H1 (cell line): Measurements from ENCODE around the gene TNIK. TPM values are rescaled to one million over a fixed set of nuclear protein-coding genes. Genes with fewer than 3 reads are reported as not detected.

Source experiments
- CTCF ChIA-PET: fragments of 300-600 bp; sonication (Branson Sonifier 250); formaldehyde crosslinking; loops from one replicate; lab custom pipeline; 2021; ENCODE audit not compliant: partially characterized antibody; lab: Charles Lee
- POLR2A ChIA-PET: fragments of 300-600 bp; sonication (Branson Sonifier 250); formaldehyde crosslinking; loops from one replicate; lab custom pipeline; 2021; ENCODE audit warnings: inconsistent platforms; ENCODE audit not compliant: partially characterized antibody; lab: Charles Lee
- DNase-seq, 2 experiments: peaks; one replicate each; pipeline versions ENCODE4 v3.0.0 to v3.0.0-alpha.2; 2010 to 2022; ENCODE audit warnings: low spot score in 2 of 2, low read depth in 1 of 2, mixed read lengths in 1 of 2
- FAIRE-seq: peaks from 2 replicates; lab custom pipeline; 2011; peaks lifted over from hg19 to GRCh38; lab: Jason Lieb, UNC
- H2AFZ ChIP-seq: 2 replicates; pipeline ENCODE4 v1.8.1; 2012; ENCODE audit warnings: low read length, inconsistent platforms
- H2AK5ac ChIP-seq: 2 replicates; pipeline ENCODE4 v1.6.1; 2013; ENCODE audit warnings: low read depth, low read length
- H2BK120ac ChIP-seq: replicated peaks from 2 replicates; pipeline ENCODE3; 2013; ENCODE audit warnings: low read depth, low read length, inconsistent platforms
- H2BK12ac ChIP-seq: 2 replicates; pipeline ENCODE4 v1.6.1; 2013; ENCODE audit warnings: low read depth, low read length
- H2BK15ac ChIP-seq: 2 replicates; pipeline ENCODE4 v1.6.1; 2013; ENCODE audit warnings: low read length
- H2BK20ac ChIP-seq: 2 replicates; pipeline ENCODE4 v1.6.1; 2013; ENCODE audit warnings: low read length
- H2BK5ac ChIP-seq: 2 replicates; pipeline ENCODE4 v1.6.1; 2013; ENCODE audit warnings: low read depth, low read length
- H3K14ac ChIP-seq: 2 replicates; pipeline ENCODE4 v1.6.1; 2013; ENCODE audit warnings: inconsistent platforms; ENCODE audit not compliant: insufficient read length
- H3K18ac ChIP-seq: 2 replicates; pipeline ENCODE4 v1.6.1; 2013; ENCODE audit warnings: low read length; ENCODE audit errors: extremely low read depth
- H3K23ac ChIP-seq: 2 replicates; pipeline ENCODE4 v1.6.1; 2013; ENCODE audit warnings: inconsistent platforms; ENCODE audit not compliant: insufficient read length
- H3K23me2 ChIP-seq: 2 replicates; pipeline ENCODE4 v1.6.1; 2013; ENCODE audit warnings: low read depth, low read length
- H3K27ac ChIP-seq: 2 replicates; pipeline ENCODE4 v1.6.1; 2011; ENCODE audit warnings: low read depth, low read length, inconsistent platforms
- H3K27me3 ChIP-seq, 4 experiments: replicated peaks in 1 of 4; 1 replicate in 1 of 4; 2 replicates in 3 of 4; pipeline versions ENCODE4 v1.6.1 to v1.8.1; 2011 to 2013; ENCODE audit warnings: low read length in 3 of 4, mild to moderate bottlenecking in 3 of 4, inconsistent platforms in 2 of 4, mixed read lengths in 2 of 4, moderate library complexity in 1 of 4; ENCODE audit not compliant: control insufficient read depth in 3 of 4, insufficient read depth in 3 of 4; ENCODE audit errors: extremely low read depth in 1 of 4
- H3K36me3 ChIP-seq, 4 experiments: 2 replicates each; pipeline versions ENCODE4 v1.6.1 to v1.8.1; 2011 to 2013; ENCODE audit warnings: mild to moderate bottlenecking in 4 of 4, low read length in 3 of 4, moderate library complexity in 2 of 4, control low read depth in 1 of 4, inconsistent platforms in 1 of 4; ENCODE audit not compliant: insufficient read depth in 4 of 4, control insufficient read depth in 2 of 4
- H3K4ac ChIP-seq: replicated peaks from 2 replicates; pipeline ENCODE3; 2013; ENCODE audit warnings: low read length, low read depth, mixed read lengths, inconsistent platforms; ENCODE audit not compliant: insufficient read length
- H3K4me1 ChIP-seq, 4 experiments: replicated peaks in 1 of 4; 1 replicate in 1 of 4; 2 replicates in 3 of 4; pipeline versions ENCODE4 v1.6.1 to v1.8.1; 2011 to 2013; ENCODE audit warnings: low read length in 3 of 4, inconsistent platforms in 2 of 4, mixed read lengths in 1 of 4; ENCODE audit not compliant: insufficient read depth in 4 of 4, control insufficient read depth in 3 of 4
- H3K4me2 ChIP-seq, 2 experiments: 2 replicates each; pipeline versions ENCODE4 v1.6.1 to v1.8.1; 2011 to 2013; ENCODE audit warnings: low read depth in 2 of 2, low read length in 2 of 2, control low read depth in 1 of 2, inconsistent platforms in 1 of 2, mild to moderate bottlenecking in 1 of 2; ENCODE audit not compliant: insufficient read depth in 1 of 2
- H3K4me3 ChIP-seq, 4 experiments: fragments of 200-600, 300-600 bp in 1 of 4; sonication (generic), shearing (Covaris generic), sonication (Bioruptor Twin) in 1 of 4; 2 replicates each; pipeline versions ENCODE4 v1.5.1 to v1.8.1; 2011 to 2016; ENCODE audit warnings: low read length in 4 of 4, low read depth in 3 of 4, control low read depth in 2 of 4, inconsistent platforms in 2 of 4, mild to moderate bottlenecking in 2 of 4, mixed read lengths in 1 of 4, moderate library complexity in 1 of 4; ENCODE audit not compliant: insufficient read depth in 2 of 4; ENCODE audit errors: extremely low read depth in 1 of 4
- H3K56ac ChIP-seq: replicated peaks from 2 replicates; pipeline ENCODE3; 2013; ENCODE audit warnings: low read depth, mild to moderate bottlenecking, mixed read lengths, low read length, inconsistent platforms; ENCODE audit not compliant: insufficient read length
- H3K79me1 ChIP-seq: 2 replicates; pipeline ENCODE4 v1.6.1; 2013; ENCODE audit warnings: low read depth, low read length, control low read depth
- H3K79me2 ChIP-seq, 2 experiments: 2 replicates each; pipeline versions ENCODE4 v1.6.1 to v1.8.1; 2012 to 2013; ENCODE audit warnings: low read length in 2 of 2, mild to moderate bottlenecking in 2 of 2, inconsistent platforms in 1 of 2; ENCODE audit not compliant: insufficient read depth in 2 of 2, control insufficient read depth in 1 of 2
- H3K9ac ChIP-seq, 4 experiments: replicated peaks in 1 of 4; 1 replicate in 1 of 4; 2 replicates in 3 of 4; pipeline versions ENCODE4 v1.6.1 to v1.8.1; 2011 to 2013; ENCODE audit warnings: low read depth in 3 of 4, low read length in 3 of 4, control low read depth in 2 of 4, mild to moderate bottlenecking in 2 of 4, moderate library complexity in 2 of 4, inconsistent platforms in 1 of 4; ENCODE audit errors: extremely low read depth in 1 of 4
- H3K9me3 ChIP-seq, 2 experiments: 2 replicates each; pipeline versions ENCODE4 v1.6.1 to v1.8.1; 2012 to 2013; ENCODE audit warnings: mild to moderate bottlenecking in 2 of 2, moderate library complexity in 2 of 2, control low read depth in 1 of 2, inconsistent platforms in 1 of 2, low read depth in 1 of 2, low read length in 1 of 2, mixed read lengths in 1 of 2; ENCODE audit not compliant: insufficient read depth in 2 of 2
- H4K20me1 ChIP-seq, 2 experiments: replicated peaks in 1 of 2; 2 replicates each; pipeline versions ENCODE3 to v1.8.1; 2011 to 2013; ENCODE audit warnings: inconsistent platforms in 2 of 2, low read length in 2 of 2, mild to moderate bottlenecking in 1 of 2; ENCODE audit not compliant: insufficient read depth in 2 of 2, control insufficient read depth in 1 of 2
- H4K5ac ChIP-seq: 2 replicates; pipeline ENCODE4 v1.6.1; 2013; ENCODE audit warnings: low read length, low read depth, mixed read lengths, inconsistent platforms; ENCODE audit not compliant: insufficient read length
- H4K8ac ChIP-seq: 2 replicates; pipeline ENCODE4 v1.8.0; 2013; ENCODE audit warnings: mild to moderate bottlenecking, moderate library complexity, low read length, inconsistent platforms; ENCODE audit not compliant: insufficient read depth; ENCODE audit errors: extremely low read depth
- H4K91ac ChIP-seq: replicated peaks from 2 replicates; pipeline ENCODE3; 2013; ENCODE audit warnings: low read length, mixed read lengths, inconsistent platforms; ENCODE audit not compliant: insufficient read length
- BCL11A ChIP-seq, 2 experiments: IDR thresholded peaks; one replicate each; pipeline ENCODE4 v1.6.1; 2011; ENCODE audit warnings: low read depth in 2 of 2, low read length in 2 of 2, mild to moderate bottlenecking in 2 of 2
- CBX5 ChIP-seq: fragments of 300-800, 300-1000 bp; sonication (generic); IDR thresholded peaks from 2 replicates; pipeline ENCODE4 v1.7.1; 2016; ENCODE audit warnings: antibody characterized with exemption, low read length, low read depth
- CTBP2 ChIP-seq: IDR thresholded peaks from 2 replicates; pipeline ENCODE4 v1.7.0; 2011; ENCODE audit warnings: borderline replicate concordance, mild to moderate bottlenecking, moderate library complexity, mixed read lengths, low read length; ENCODE audit not compliant: insufficient read depth, insufficient read length
- JUND ChIP-seq: IDR thresholded peaks from 2 replicates; pipeline ENCODE4 v1.6.1; 2011; ENCODE audit warnings: mild to moderate bottlenecking, improper control_type of control experiment, low read length
- KDM5A ChIP-seq: fragments of 200-600 bp; IDR thresholded peaks from 2 replicates; pipeline ENCODE4 v1.7.1; 2012; ENCODE audit warnings: mild to moderate bottlenecking, low read length, inconsistent platforms, mixed read lengths
- MAFK ChIP-seq: IDR thresholded peaks from 2 replicates; pipeline ENCODE4 v1.6.1; 2012; ENCODE audit warnings: low read depth, mild to moderate bottlenecking, improper control_type of control experiment, low read length
- NRF1 ChIP-seq: IDR thresholded peaks from 2 replicates; pipeline ENCODE4 v1.6.1; 2011; ENCODE audit warnings: mild to moderate bottlenecking, low read depth, low read length, improper control_type of control experiment
- PHF8 ChIP-seq: fragments of 200-600 bp; sonication (generic); conservative IDR thresholded peaks from 2 replicates; pipeline ENCODE4 v1.7.1; 2012; ENCODE audit warnings: low read depth, mild to moderate bottlenecking, inconsistent platforms, low read length, moderate library complexity
- POLR2A ChIP-seq, 2 experiments: IDR thresholded peaks; 1 replicate in 1 of 2; 2 replicates in 1 of 2; pipeline ENCODE4 v1.6.1; 2011; ENCODE audit warnings: low read depth in 2 of 2, low read length in 2 of 2, mild to moderate bottlenecking in 2 of 2; ENCODE audit errors: control extremely low read depth in 1 of 2
- SP1 ChIP-seq: IDR thresholded peaks from 2 replicates; pipeline ENCODE4 v1.6.1; 2011; ENCODE audit warnings: low read depth, low read length
- SRF ChIP-seq: IDR thresholded peaks from 2 replicates; pipeline ENCODE4 v1.6.1; 2011; ENCODE audit warnings: mild to moderate bottlenecking, low read depth, low read length, moderate library complexity
- SUZ12 ChIP-seq: fragments of 200-600 bp; sonication (generic); IDR thresholded peaks from 2 replicates; pipeline ENCODE4 v1.6.1; 2012; ENCODE audit warnings: mild to moderate bottlenecking, inconsistent platforms, low read length, moderate library complexity, mixed read lengths
- YY1 ChIP-seq: IDR thresholded peaks from 2 replicates; pipeline ENCODE4 v1.6.1; 2011; ENCODE audit warnings: low read depth, mild to moderate bottlenecking, low read length
- WGBS, 2 experiments: shearing (Covaris generic) in 1 of 2; methylation state at CpG; one replicate each; pipeline versions ENCODE4 v1.1.6 to v1.1.7; 2013 to 2015; ENCODE audit warnings: low lambda C conversion rate in 2 of 2, mixed read lengths in 2 of 2, inconsistent platforms in 1 of 2, low coverage in 1 of 2, missing lambda C conversion rate in 1 of 2; ENCODE audit not compliant: insufficient replicate concordance in 2 of 2, insufficient coverage in 1 of 2, insufficient read length in 1 of 2; ENCODE audit errors: extremely low coverage in 1 of 2, missing lambda C conversion rate in 1 of 2; 5-methylcytosine and 5-hydroxymethylcytosine counted together
- polyA plus RNA-seq, 7 experiments: library from polyadenylated mRNA; depleted of rRNA in 3 of 7; stranded (reverse) in 5 of 7; unstranded in 2 of 7; fragments of >200 nt in 5 of 7; fragments of 200-250 nt in 2 of 7; gene quantifications; 1 replicate in 5 of 7; 2 replicates in 1 of 7; 4 replicates in 1 of 7; pipeline versions ENCODE4 v1.2.1 to v1.2.3, GENCODE V29; 2011 to 2013; ENCODE audit warnings: missing spikeins in 2 of 7, mixed read lengths in 2 of 7
- total RNA-seq: library from RNA; stranded (reverse); fragmentation: NEBNext Ultra II Directional; extraction: Animal tissue kit (Norgen Biotek cat#: 25700); gene quantifications from 2 replicates; pipeline ENCODE4 v1.2.1, GENCODE V29; 2021
- TF ChIP-seq, protein P1 (sequence below): IDR thresholded peaks from 2 replicates; pipeline ENCODE4 v1.6.1; 2012; ENCODE audit warnings: inconsistent platforms

The TNIK gene
- total and polyA plus RNA-seq, 2 of the 8 experiments (the other 6 are each of a cell fraction or from before 2014, with no cell fraction given): 7.4 to 42.0 TPM

DNA sequence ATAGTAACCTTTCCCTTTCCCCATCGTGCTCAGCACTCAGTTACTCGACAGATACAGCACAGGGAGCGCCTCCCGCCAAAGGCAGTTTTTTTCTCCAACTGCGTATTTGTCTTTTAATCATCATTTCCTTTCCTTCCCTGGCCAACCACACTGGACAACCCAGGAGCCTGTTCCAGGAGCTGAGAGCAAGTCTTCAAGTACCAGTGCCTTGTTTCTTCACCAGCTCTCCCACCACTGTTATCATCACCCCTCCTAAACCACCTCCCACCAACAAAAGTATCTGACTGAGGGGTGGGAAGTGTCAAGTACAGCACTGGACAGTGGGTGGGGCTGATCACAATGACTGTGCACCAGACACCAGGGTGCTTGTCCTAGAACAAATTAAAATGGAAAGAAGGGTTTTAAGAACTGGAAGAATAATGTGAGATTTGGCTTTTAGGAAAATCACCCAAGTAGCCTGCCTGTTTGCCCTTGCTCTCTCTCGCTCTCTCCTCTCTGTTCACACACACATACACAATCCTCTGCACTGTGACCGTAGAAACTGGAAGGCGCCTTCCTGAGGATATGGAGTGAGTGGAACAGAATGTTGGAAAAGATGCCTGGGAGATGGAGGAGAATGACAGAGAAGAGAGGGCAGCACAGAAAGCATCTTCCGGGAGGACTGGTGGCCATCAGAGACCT is 126.3 kb downstream of the TNIK start:
- Histone ChIP-seq H3K79me2 (peaks cover 0 to 8% of the 10 kb centered on the region in 2 experiments; a peak in 2 of 4 replicates), H3K14ac (no peak overlapping the region), H3K9ac (no peak overlapping the region), H3K4me1 (peaks cover 0 to 13% (median 5%) of the 10 kb centered on the region in 4 experiments; a peak in 4 of 7 replicates), H2AFZ (no peak overlapping the region), H3K4me2 (no peak overlapping the region), H3K9me3 (no peaks in the 10 kb centered on the region), H4K20me1 (no peaks in the 10 kb centered on the region), H3K79me1 (no peaks in the 10 kb centered on the region), H3K18ac (no peak overlapping the region), H2BK20ac (no peak overlapping the region), H3K23me2 (no peaks in the 10 kb centered on the region; the same call in 1 of the 2 replicates), H2BK5ac (no peak overlapping the region), H3K56ac (no peak overlapping the region), H3K27ac (no peak overlapping the region), H3K4me3 (no peak overlapping the region), H2BK15ac (no peak overlapping the region), H3K4ac (no peak overlapping the region), H4K91ac (no peak overlapping the region), H4K8ac (no peak overlapping the region), H3K27me3 (no peaks in the 10 kb centered on the region), H4K5ac (no peak overlapping the region), H3K23ac (no peak overlapping the region), H2AK5ac (no peak overlapping the region), H2BK120ac (no peak overlapping the region), H3K36me3 (no peaks in the 10 kb centered on the region), H2BK12ac (0 out of 2 replicates have a peak overlapping the region, but pooled peaks have one; percentile 23)
- FAIRE-seq (no peak), DNase-seq (no peak)
- ChIA-PET CTCF (interaction anchor here (0.7 to 1.7 kb wide), 5 partner anchors 10 to 1139 kb away, joined by 3 to 4 read pairs (median 3); no protein-coding TSS in a partner anchor), POLR2A (no interaction called here)
- WGBS, 2 experiments: 93% methylated on average over 9 of the region's 9 CpGs; no CpG with 5 or more reads in 1 of the 2 experiments
- TF ChIP-seq CTBP2: no peak
- TF ChIP-seq PHF8: no peak
- TF ChIP-seq YY1: no peak
- TF ChIP-seq CBX5: no peak
- no peak for TF ChIP-seq SP1
- TF ChIP-seq, protein P1, sequence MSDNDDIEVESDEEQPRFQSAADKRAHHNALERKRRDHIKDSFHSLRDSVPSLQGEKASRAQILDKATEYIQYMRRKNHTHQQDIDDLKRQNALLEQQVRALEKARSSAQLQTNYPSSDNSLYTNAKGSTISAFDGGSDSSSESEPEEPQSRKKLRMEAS: no peak
- no peak for TF ChIP-seq KDM5A
- no peak for TF ChIP-seq JUND
- no peak for TF ChIP-seq SUZ12
- no peak for TF ChIP-seq MAFK
- TF ChIP-seq SRF: no peak
- TF ChIP-seq POLR2A (IDR thresholded peaks at IDR 0.05; ENCODE audit: control extremely low read depth in 1 of 2, low read depth in 2 of 2, low read length in 2 of 2): no peak
- TF ChIP-seq BCL11A (IDR thresholded peaks at IDR 0.05; ENCODE audit: low read depth in 2 of 2, low read length in 2 of 2): no peak
- TF ChIP-seq NRF1: no peak
